ENCODE results near the gene SNX11.
A peak's percentile ranks its signal among the peaks of the same experiment; 100 is the strongest.

The SNX11 gene

DNA sequence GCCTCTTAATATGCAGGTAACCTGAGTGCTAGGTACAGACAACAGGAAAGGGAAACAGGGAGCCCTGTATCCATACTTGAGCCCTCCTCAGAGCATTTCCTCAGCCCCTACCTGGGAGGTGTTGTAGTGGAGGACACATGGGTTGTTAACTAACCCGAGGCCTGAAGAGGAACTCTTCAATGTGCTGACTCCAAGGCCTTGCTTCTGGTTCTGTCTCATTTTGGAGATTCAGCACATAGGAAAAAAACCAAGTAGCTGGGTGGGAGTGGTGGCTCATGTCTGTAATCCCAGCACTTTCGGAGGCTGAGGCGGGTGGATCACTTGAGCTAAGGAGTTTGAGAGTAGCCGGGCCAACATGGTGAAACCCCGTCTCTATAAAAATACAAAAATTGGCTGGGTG lies 24.8 kb downstream of the SNX11 start:
- DNase-seq (ENCODE audit: low spot score): no peak

DNA sequence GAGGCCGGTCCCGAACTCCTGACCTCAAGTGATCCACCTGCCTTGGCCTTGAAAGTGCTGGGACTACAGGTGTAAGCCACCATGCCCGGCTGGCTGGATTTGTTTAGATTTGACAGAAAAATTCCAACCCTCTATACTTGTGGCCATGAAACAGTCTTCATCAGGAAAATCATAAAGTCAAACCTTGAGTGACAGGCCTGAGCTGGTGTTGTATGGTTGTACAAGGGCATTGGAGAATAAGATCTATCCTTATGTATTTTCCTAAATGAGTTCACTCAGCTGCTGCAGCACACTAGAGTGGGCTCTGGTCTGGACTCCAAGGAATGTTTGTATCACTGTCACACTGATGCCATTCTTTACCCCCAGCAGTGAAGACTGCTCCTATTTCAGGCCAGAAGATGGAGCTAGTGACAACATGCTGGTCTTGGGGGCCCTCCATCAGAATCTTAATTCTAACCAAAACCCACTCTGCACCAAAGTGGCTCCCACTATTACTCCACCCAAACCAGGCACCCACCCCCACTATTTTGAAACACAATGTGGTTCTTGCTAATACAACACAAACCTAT lies 27.4 kb downstream of the SNX11 start:
- peak; percentile 28 for DNase-seq (ENCODE audit: low spot score)

DNA sequence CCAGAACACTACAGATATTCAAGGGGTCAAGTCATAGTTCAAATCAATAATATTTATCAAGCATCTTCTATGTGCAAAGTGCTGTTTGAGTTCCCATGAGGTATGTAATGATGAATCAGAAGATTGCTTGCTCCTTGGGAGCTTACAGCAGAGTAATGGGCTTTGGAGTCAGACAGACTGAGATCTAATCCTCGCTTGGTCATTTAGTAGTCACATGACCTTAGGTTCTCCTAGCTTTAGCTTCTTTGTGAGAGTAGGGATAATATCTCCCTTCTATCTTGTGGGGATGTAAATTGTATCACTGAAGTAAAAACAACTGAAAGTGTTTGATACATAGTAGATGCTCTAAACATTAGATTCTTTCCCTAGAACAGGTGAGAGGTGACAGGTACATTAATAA lies 30.1 kb downstream of the SNX11 start:
- DNase-seq (ENCODE audit: low spot score): no peak

DNA sequence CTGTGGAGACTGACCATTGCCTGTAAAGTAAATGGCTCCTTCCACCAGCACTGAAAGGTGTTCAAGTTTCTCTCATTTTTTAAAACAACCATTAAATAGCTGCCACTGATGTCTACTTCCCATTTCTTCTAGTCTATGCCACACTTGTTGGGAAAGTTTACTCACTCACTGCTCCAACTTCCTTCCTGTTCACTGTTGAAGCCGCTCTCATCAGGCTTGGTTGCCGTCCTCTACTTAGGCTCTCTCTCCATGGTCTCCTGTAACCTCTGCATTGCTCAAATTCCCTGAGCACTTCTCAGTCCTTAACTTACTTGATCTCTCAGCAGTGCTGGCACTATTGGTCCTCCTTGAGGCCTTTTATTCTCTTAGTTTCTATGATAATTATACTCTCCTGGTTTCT lies 32.4 kb downstream of the SNX11 start:
- DNase-seq (ENCODE audit: low spot score): no peak

DNA sequence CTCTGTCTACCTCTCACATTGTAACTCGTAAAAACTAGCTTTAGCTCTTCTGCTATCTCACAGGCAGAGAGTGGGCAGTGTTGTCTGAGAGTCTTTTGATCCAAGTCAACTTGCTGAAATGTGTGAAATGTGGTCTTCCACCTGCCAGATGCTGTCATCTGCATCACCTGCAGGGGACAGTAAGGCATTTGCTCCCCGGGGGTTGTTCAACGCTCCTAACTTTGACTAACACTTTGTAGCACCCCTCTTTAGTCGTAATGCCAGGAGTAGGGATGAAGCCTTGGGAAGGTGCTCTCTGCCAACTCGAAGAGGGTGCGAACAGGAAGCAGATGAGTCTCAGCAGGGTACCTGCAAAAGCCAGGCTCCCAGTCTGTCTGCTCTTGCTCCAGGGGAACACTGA lies 36.1 kb downstream of the SNX11 start:
- DNase-seq (ENCODE audit: low spot score): no peak

DNA sequence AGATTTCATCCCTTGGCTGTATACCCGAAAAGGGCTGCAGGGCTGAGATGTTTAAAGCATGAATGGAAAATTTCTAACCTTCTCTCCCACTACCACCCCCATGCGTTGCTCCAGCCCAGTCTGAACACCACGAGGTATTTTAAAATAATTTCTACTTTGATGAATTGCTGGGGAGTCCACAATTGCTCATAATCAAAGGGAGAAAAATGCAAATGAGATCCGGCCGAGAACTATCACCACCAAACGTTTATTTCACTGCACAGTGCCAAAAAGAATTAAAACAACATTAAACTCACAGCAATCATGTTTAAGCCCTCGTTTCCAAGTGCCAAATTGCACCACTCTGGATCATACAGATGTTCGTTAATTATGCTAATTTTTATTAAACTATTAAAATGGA lies 36.7 kb downstream of the SNX11 start:
- DNase-seq (ENCODE audit: low spot score): no peak

DNA sequence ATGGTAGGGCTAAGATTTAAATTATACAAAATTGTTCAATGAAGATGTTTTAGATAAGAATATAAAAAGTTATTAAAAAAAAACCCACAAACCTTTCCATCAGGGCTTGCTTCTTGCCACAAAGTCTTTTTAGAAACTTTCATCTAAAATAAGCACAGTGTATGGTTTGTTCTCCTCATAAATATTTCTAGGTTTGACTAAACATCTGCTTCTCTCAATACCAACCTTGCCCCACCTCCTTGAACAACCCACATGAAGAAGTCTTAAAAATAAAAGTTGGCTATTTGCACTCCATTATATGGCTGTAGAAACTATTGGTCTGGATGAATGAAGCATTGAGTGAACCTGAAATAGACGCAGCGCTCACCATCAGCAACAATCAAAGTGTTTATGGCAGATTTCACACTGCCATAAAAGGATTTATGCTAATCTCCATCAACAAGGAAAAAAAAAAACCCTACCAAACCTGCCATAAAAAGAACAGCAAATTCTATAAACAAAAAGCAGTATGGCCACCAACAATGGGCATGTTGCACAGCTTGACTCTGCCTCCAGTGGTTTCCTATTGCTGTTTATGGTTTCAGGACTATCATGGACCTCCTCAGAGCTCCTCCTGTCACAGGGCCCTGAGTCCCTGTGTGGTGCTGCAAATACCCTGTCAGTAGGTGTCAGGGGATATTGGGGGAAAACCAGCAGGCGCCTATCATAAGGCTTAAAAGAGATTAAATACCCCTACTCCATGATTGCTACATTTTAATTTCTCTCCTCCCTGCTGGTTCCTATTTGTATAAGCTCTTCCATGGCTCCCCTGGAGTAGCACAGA lies 37.6 kb downstream of the SNX11 start:
- DNase-seq (ENCODE audit: low spot score): no peak

DNA sequence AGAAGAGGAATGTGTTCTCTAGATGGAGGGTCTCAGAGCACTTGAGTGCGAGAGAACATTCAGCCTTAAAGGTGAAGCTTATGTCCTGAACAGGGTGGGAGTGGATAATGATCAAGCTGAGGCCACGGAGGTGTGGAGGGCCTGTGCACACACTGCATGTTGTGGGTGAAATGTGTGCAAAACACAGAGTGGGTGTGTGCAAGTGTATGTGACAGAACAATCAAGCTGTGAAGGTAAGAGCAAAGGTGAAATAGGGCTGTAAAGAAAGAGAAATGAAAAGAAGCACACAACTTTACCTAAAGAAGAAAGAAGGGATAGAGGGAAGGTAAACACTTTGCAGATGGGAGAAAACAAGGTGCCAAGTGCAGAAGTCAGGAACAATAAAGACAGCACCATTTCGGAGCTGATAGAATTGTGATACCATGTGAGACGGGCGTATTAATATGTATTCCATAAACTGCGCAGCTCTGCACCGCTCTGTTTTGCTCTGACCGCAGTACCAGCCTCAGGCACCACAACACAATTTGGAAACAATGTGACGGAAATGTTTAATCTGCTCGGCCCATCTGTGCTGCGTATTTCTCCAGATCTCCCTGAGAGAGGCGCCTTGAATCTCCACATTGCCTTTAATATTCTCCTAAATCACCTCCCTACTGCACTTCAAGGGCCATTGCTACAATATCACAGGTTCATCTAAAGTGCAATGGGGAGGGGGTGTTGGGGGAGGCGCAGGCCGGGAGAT lies 40.6 kb downstream of the SNX11 start:
- DNase-seq (ENCODE audit: low spot score): no peak

DNA sequence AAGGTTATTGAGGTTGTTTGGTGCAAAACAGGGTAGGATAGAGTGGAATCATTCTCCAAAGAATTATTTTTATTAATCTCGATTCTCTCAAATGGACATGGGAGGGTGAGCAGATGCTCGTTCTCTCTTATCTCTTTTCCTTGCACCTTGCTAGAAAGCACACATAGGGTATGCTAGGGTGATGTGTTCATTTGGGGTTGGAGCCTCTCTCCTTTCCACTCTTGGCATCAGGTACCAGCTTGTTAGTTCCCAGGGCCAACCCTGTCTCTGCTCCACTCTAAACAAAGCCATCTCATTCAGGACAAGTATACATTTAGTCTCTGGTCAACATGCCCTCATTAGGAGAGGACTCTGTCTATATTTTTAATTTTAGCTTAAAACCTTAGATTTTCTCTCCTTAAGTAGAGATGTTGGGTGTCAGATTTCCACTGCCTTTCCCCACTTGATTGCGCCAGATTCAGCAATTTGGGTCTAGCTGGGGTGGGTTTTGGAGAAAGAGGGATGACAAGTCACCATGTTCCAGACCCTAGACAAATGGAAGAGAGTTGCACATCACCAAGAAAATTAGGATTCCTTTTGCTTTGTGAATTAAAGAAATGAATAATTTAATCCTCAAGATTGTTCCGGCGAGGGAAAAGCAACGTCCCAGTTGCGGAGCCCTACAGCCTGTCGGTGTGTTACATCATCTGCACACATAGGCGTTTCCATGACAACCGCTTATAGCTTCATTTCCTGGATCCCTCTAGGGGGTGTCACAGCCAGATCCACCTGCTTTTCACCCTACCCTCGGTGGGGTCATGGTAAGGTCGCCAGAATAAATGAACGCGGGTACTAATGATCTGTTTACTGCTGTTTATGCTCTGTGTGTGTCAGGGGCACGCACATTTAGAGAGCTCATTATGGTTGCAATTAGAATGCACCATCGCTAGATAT lies 41.6 kb downstream of the SNX11 start:
- no peak for DNase-seq (ENCODE audit: low spot score)

DNA sequence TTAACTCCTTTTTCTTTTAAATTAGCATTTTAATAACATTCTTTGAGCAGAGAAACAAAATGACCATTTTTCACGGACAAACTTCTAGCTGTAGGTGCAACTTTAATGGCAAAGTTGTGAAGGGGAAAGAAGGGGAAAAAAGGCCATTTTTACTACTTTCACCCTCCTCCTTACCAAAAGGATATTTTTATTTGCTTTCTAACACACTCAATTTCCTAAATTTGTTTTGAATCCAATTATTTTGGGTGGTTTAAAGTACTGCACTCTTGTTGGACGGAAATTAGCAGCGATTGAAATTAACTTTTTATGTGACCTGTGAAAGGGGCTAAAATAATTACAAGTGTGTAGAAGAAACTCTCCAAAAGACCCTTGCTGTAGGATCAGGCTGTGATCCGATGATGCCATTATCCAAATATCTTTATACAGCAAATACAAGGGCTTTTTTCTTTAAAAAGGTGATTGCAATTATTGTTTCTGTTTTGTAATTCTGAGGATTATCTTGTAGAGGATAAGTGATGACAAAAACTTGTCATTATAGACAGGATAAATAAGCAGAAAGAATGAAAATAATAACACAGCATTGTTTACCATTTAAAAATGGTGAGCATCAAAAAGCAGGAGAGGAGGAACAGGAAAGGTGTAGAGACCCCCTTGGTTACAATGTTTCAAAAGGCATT lies 42.4 kb downstream of the SNX11 start:
- DNase-seq (ENCODE audit: low spot score): no peak

DNA sequence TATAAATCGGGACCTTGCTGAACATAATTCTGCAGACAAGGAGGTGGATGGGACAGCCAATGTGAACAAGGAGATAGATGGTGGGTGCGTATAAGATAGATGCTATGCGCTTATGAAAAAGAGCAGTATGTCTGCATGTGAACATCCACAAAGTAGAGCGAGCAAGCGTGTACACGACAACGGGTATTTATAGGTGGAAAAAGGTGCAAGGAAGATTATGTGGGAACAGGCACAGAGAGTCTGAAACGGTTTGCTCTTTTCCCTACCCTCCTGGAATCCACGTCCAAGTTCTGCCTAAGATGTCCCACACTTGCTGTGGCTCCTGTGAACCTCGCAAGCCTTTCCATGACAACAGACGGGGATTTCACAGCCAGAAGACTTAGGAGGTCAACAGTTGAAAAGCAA lies 43.0 kb downstream of the SNX11 start:
- no peak for DNase-seq (ENCODE audit: low spot score)

DNA sequence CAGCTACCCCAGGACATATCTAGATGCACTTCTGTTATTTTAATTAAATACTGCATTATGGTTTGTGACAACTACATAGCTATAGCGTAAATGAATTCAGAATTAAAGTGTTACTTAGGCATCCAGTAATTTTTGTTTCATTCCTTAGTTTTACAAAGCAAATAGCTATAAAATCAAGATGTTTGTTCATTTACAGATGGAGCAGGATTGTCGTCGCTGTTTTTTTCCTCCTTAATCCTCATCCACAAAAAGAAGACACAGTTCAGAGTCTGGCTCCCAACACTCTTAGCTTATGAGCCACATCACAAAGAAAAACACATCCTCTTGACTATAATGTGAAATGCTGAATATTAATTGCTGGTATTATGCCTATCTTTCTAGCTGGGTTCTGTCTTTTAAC lies 43.7 kb downstream of the SNX11 start:
- no peak for DNase-seq (ENCODE audit: low spot score)

DNA sequence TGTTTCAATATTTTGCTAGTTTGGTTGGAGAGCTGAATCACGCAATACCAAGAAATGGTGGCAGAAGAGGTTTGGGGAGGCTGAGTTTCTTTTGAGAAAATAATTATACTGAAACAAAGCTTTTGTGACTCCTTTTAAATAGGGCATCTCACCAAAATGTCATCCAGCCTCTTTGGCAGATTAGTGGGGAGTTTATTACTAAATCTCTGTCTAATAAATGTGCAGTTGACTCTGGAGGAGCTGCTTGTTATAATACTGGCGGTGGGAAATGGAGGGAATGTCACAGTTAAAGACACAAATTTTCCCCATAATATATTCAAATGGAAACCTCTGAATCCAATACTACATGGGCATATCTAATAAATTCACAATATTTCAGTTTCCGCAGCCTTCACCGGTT lies 44.7 kb downstream of the SNX11 start:
- DNase-seq (ENCODE audit: low spot score): no peak

DNA sequence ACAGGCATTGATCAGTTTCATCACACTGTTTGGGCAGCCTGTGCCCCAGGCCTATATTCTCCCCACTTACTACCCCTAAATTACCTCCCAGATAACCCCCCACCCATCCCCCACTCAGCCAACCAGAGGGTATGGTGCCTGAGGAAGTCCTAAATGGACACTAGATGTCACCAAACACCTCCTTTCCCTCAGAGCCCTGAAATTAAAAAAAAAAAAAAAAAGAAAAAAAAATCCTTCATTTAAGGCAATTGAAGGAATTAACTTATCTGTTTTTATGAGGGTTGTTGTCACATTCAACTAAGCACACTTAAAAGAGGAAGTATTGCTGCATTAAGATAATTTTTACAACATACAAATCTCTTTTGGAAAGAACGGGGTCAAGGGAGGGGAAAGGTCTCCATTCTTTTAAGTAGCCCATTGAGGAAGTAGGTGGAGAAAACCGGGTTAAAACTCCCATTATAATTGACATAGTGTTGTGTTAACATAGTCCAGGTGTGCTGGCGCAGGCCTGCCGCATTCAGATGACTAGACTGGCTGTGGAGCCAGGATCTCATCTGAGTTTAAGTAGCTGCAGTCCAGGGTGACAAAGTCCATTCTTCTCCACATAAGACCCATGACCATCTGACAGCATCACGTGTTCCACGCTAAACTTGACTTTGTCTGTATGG lies 46.3 kb downstream of the SNX11 start:
- DNase-seq (ENCODE audit: low spot score): peak; percentile 34

DNA sequence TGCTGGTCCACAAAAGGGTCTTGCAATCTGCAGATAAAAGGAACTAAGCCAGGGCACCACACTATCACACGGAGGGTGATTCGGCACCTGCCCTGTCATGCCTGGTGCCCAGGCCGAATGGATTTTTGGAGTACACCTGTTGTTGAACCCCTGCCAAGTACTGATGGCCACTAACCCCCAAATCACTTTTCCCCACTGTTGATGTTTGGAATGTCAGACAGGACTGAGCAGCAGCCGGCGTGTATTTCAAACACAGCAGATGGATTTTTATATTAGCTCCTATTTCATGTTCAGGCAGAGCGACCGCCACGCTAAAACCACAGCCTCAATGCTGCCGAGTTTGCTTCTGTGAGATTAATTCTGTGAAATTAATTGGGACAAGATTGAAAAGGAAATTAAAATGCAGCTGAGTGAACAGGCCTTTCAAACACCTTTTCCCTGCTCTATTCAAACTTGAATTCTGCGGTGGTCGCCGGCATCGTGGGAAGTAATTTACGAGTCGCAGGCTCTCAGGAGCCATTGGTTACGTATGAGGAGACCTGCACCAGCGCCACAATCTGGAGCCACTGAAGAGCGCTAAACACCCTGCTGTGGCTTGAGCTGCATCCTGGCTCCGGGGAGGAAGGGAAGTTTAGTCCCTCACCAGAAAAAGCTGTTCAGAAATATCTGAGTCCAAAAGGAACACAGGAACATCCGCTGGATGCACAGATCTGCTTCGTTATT lies 48.5 kb downstream of the SNX11 start:
- DNase-seq (ENCODE audit: low spot score): no peak

DNA sequence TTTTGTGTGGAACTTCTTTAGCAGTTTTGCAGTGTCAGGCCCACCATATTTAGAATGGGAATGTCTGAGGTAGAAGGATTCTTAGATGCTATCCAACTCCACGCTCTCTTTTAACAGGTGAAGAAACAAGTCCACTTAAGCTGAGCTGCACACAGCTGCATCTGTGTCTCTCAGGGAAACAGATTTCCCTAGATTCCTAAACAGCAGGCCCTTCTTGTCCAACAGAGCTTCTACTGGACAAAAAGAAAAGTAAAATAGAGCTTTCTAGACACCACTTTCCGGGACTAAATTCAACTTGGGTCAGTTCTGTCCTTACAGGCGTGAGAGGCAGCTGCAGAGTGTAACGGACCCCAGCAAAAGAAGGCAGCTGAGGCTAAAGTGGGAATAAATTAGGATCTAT lies 51.7 kb downstream of the SNX11 start:
- DNase-seq (ENCODE audit: low spot score): no peak

DNA sequence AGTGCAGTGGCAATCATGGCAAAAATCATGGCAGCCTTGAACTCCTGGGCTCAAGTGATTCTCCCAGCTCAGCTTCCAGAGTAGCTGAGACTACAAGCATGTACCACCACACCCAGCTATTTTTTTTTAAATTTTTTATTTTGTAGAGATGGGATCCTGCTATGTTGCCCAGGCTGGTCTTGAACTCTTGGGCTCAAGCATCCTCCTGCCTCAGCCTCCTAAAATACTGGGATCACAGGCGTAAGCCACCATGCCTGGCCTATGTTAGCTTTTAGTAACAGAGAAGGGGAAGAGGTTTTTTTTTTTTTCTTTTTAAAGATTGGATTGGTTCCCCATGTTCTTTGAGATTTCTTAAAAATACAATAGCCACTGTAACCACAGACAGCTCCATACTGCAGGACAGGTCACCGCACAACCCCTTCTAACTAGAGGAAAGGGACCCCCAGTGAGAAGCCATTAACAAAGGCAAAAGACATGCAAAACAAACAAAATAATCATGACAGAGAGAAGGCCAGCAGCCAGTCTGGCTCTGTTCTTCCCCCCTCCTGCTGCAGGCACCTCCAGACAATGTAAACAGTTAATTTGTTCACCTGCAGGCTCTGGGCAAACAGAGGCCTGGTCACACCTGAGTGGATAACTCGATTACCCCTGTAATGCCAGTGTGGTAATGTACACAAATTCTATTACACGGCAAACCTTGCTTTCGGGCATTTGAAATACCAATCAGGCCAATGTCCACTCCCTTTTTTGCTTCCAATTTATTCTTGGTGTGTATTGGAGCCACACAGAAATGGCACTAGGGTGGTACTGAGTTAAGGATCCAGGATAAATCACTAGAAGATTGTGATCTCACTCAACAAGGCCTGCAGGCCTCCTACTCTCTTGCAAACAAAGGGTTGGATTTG lies 52.9 kb downstream of the SNX11 start:
- no peak for DNase-seq (ENCODE audit: low spot score)

DNA sequence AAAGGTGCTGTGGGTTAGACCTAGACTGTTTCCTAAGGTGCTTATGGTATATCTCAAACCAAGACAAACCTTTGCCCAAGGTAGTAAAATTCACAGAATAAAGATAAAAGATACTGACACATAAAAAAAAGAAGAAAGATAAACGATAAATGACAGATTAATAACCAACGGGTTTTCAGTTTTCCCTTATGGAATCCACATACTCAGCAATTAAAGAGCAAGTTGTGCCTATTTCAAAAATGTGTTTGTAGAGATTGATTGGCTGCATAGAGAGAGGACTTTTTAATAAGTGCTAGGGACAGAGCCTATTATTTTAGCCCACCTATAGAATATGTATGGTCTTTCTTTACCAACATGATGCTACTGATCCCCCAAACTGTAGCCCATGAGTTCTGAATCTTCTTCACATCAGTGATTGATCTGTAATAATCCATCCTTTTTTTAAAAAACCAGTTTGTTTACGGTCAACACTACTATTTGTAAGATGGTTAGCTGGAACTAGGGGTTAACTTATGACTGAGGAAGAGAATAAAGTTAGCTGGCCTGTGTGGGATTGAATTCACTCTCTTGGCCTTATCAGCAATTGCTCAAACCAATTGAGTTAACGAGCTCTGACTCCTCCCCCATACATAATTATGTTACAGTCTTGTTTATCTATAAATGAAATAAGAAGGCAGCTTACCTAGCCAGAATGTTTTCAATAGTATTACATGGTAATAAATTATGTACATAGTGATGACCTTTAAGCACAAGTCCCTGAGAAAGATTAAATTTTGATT lies 53.8 kb downstream of the SNX11 start:
- DNase-seq (ENCODE audit: low spot score): no peak
